Hematopoietic multipotent progenitor cell treated with erythropoietin and hydrocortisone succinate and interleukin-3 and kit ligand, for 17 days (in vitro differentiated cells): ENCODE measurements around the gene ITIH6.
"Not testable (repeated sequence)": the region's sequence is repeated elsewhere in the genome, so short reads cannot be mapped to it uniquely, and the experiment has no call there.

Experiments used
- DNase-seq: peaks from one replicate; pipeline ENCODE4 v3.0.0-alpha.2; 2015; ENCODE audit warnings: low spot score

The ITIH6 gene

GRCh38 chrX:54799046-54799445 is 991 bp upstream of the ITIH6 start:
- DNase-seq = no peak

DNA sequence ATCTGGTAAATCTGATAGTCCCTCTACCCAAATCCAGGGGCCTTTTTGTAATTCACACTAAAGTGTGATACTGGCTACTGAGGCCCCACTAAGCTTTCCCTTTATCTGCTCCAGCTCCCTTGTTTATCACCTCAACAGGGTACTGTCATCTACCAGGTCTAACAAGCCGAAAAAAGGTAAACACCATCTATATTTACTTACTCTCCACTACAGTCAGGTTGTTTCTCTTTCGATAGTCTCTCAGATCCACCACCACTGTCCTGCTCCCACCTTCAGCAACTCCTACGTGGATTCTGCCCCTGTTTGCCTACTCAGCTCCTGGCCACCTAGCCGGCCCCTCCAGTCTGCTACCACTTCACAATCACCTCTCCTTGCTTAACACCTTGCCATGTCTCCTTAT is 3.3 kb downstream of the ITIH6 start:
- no peak for DNase-seq

- DNase-seq = no peak
Observed at GRCh38 chrX:54794028-54794427, 4.0 kb downstream of the ITIH6 start.

GRCh38 chrX:54789405-54789804 is 8.7 kb downstream of the ITIH6 start:
- DNase-seq = not testable (repeated sequence)

GRCh38 chrX:54788446-54788845 is 9.6 kb downstream of the ITIH6 start:
- DNase-seq = no peak

DNA sequence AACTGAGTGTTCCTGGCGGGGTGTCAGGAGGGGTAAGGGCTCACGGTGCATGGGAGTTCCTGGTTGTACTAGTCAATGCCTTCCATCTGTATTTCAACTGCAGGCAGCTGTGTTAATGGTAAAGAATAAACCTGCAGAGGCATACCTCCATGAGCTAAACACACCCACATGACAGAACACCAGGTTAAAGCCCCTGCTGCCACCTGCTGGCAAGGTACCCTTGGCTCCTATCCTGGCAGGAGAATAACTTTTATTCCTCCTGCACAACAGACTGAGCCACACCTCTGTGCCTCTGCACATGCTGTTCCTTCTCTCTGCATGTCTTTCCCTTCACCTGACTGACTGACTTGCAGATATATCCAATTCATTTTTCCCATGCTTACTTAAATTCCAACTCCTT is 11.1 kb downstream of the ITIH6 start:
- DNase-seq = peak; percentile 4

DNA sequence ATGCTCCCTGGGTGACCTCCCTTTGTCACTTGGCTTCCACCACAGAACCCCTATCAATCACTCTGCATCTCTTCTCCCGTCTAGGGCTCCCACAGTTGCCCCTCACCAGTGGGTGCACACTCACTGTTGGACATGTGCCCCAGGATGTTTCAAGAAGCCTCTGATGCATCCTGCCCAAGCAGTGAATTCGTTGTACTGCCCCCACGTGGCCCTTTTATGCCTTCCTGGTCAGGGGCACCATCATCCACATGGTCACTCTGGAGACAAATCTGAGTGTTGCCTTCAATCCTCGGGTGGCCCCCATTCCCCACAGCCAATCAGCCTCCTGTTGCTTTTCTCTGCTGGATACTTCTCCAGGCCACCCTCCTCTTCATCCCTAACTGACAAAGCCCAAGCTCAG is 12.2 kb downstream of the ITIH6 start:
- DNase-seq = peak; percentile 7

DNA sequence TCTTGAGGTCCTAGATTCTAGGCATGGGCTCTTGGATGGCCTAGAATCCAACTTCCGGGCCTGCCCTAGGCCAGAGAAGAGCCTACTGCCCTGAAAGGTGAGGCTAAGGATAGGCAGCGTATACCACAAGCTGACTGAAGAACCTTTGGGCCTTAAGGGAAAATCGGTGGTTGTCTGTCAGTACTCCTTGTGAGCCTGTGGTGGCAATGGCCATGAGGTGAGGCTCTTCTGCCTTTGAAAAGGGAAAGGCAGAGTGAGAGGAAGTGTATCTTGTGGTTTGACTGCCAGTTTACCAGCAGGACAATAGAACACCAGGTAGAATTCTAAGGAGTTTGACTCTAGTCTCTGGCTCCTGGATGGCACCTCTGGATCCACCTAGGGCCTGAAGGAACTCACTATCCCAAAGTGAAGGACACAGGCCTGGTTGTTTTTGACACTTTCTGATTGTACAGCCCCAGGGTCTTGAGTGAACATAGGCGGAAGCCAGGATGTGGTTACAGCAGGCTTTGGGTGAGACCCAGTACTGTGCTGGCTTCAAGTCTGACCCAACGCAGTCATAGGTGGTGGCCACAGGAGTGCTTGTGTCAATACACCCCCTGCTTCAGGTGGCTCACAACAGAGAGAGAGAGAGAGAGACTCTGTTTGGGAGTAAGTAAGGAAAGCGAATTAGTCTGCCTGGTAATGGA is 20.9 kb downstream of the ITIH6 start:
- DNase-seq = no peak

GRCh38 chrX:54776061-54776460 is 22.0 kb downstream of the ITIH6 start:
- no peak for DNase-seq

GRCh38 chrX:54774391-54775094 is 23.5 kb downstream of the ITIH6 start:
- not testable (repeated sequence) for DNase-seq

GRCh38 chrX:54758114-54759055 is 39.7 kb downstream of the ITIH6 start:
- no peak for DNase-seq

DNA sequence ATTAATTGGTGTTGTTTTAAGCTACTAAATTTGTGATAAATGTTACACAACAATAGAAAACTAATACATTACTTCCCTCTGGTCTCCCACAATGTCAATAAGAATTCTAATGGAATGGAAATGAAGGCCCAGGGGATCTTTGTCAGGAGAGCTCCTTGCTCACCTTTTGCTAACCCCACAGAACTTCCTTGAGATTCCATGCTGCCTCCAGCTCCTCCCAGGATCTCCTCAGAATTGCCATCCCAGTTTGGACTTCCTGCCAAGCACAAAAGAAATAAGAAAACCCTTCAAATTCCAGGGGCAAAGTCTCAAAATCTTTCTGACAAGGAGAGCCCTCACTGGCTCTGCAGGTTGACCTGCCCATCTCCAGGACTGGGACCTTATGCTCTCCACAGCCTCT is 43.2 kb downstream of the ITIH6 start:
- DNase-seq = no peak

DNA sequence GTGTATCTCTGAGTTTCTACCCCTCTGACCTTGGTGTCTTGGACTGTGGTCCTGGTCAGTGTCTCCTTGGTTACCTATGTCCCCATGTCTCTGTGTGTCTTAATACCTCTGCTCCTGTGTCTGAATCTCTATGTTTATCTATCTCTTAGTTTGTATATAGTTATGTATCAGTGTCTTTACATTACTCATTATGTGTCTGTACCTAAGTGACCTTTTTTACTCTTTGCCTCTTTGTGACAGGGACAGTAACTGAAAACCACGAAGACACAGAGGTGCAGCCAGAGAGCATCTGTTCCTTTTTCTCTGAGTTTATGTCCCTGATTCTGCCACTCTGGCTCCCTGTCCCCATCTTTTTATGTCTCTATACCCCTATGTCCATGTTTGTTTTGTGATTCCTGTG is 49.4 kb downstream of the ITIH6 start:
- DNase-seq = no peak

- no peak for DNase-seq
Observed at GRCh38 chrX:54747733-54748393, 50.2 kb downstream of the ITIH6 start.

DNA sequence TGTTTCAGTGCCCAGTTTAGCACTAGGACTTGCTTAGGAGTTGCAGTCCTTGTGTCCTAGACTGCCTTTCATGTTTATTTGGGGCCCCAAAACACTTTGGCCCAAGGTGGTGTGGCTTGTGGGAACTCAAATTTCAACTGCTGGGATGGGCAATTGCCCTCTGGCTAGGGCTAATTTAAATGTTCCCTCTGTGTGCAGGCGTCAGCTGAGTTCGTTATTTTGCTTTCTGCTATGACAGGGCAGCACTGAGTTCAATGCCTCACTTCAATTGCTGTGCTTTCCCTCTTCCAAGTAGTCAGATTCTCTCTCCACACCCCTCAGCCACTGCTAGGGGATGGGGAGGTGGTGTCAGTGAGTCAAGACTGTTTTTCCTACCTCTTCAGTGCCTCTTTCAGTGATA is 51.1 kb downstream of the ITIH6 start:
- no peak for DNase-seq

DNA sequence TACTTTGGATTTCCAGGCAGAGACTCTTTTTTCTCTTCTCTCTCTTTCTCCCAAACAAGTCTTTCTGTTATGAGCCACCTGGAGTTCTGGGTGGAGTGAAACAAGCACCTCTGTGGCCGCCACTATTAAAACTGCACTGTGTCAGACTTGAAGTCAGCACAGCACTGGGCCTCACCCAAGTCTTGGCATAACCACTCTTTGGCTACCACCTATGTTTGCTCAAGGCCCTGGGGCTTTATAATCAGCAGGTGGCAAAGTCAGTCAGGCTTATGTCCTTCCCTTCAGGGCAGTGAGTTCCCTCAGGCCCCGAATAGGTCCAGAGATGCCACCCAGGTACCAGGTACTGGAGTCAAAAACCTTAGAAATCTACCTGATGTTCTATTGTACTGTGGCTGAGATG is 52.4 kb downstream of the ITIH6 start:
- DNase-seq = no peak

GRCh38 chrX:54738567-54738966 is 59.5 kb downstream of the ITIH6 start:
- DNase-seq = not testable (repeated sequence)

DNA sequence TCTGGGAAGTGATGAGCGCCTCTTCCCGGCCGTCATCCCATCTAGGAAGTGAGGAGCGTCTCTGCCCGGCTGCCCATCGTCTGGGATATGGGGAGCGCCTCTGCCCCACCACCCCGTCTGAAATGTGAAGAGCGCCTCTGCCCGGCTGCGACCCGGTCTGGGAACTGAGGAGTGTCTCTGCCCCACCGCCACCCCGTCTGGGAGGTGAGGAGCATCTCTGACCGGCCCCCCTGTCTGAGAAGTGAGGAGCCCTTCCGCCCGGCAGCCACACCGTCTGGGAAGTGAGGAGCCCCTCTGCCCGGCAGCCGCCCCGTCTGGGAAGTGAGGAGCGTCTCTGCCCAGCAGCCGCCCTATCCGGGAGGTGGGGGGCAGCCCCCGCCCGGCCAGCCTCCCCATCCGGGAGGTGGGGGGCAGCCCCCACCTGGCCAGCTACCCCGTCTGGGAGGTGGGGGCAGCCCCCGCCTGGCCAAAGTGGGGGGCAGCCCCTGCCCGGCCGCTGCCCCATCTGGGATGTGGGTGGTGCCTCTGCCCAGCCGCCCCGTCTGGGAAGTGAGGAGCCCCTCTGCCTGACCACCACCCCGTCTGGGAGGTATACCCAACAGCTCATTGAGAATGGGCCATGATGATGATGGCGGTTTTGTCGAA is 61.6 kb downstream of the ITIH6 start:
- not testable (repeated sequence) for DNase-seq

DNA sequence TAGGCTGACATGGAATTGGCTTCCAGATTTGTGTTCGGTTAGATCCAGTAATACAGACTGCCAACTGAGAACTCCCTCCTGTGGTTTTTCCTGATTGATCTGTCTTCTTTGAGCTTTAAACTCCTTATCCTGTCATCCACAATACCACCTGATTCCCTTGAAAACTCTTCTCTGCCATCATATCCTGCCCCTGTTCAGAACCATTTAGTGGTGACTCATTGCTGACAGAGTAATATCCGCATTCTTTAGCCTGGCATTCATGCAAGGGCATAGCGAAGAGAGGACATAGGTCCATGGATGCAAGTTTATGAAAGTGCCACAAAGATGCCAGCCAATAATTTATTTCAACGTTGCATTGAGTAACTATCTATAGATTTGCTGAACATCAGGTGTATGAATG is 76.6 kb downstream of the ITIH6 start:
- no peak for DNase-seq

- no peak for DNase-seq
Observed at GRCh38 chrX:54715621-54716020, 82.4 kb downstream of the ITIH6 start.

GRCh38 chrX:54714424-54714823 is 83.6 kb downstream of the ITIH6 start:
- no peak for DNase-seq

- no peak for DNase-seq
Observed at GRCh38 chrX:54711735-54712134, 86.3 kb downstream of the ITIH6 start.
